Gastroesophageal sphincter (tissue), 4 donors: Measurements from ENCODE around the gene PFKFB2. TPM values are rescaled to one million over a fixed set of nuclear protein-coding genes. Genes with fewer than 3 reads are reported as not detected.

ENCODE experiments used
- ATAC-seq: fragments of 150-250 bp; one replicate; pipeline ENCODE4 v1.9.1; 2016; ENCODE audit warnings: mild to moderate bottlenecking, moderate library complexity
- H3K27ac ChIP-seq, 4 donors: fragments of 200-600 bp; sonication (generic) in 3 of 4; 1 replicate in 3 of 4; 2 replicates in 1 of 4; pipeline ENCODE4 v1.5.1; 2016 to 2019
- H3K27me3 ChIP-seq: fragments of 200-600 bp; sonication (generic); one replicate; pipeline ENCODE4 v1.5.1; 2019
- H3K36me3 ChIP-seq, 2 donors: fragments of 200-600 bp; sonication (generic); one replicate each; pipeline ENCODE4 v1.5.1; 2019; ENCODE audit warnings: control low read depth in 1 of 2
- H3K4me1 ChIP-seq, 3 donors: fragments of 200-600 bp; sonication (generic); 1 replicate in 2 of 3; 2 replicates in 1 of 3; pipeline ENCODE4 v1.5.1; 2016 to 2019; ENCODE audit warnings: control low read depth in 2 of 3
- H3K4me3 ChIP-seq, 2 donors: fragments of 200-600 bp; sonication (generic); one replicate each; pipeline ENCODE4 v1.5.1; 2019; ENCODE audit warnings: mild to moderate bottlenecking in 1 of 2, moderate library complexity in 1 of 2
- H3K9me3 ChIP-seq, 3 donors: fragments of 200-600 bp; sonication (generic); one replicate each; pipeline ENCODE4 v1.5.1; 2017 to 2019; ENCODE audit warnings: control low read depth in 2 of 3
- EP300 ChIP-seq: sonication (generic); formaldehyde crosslinking; IDR thresholded peaks from one replicate; pipeline ENCODE4 v1.6.1; 2017; ENCODE audit warnings: antibody characterized with exemption, mild to moderate bottlenecking
- POLR2A ChIP-seq, 2 donors: fragments of 450-650 bp; IDR thresholded peaks; one replicate each; pipeline ENCODE4 v1.6.1; 2017; ENCODE audit warnings: antibody characterized with exemption in 2 of 2, mild to moderate bottlenecking in 2 of 2, moderate library complexity in 1 of 2
- POLR2AphosphoS5 ChIP-seq: sonication (generic); formaldehyde crosslinking; IDR thresholded peaks from one replicate; pipeline ENCODE4 v1.6.1; 2017; ENCODE audit warnings: antibody characterized with exemption
- WGBS, 2 donors: methylation state at CpG; one replicate each; pipeline ENCODE4 v1.1.5; 2018; ENCODE audit warnings: low coverage in 1 of 2; 5-methylcytosine and 5-hydroxymethylcytosine counted together
- total RNA-seq, 4 donors: library from RNA; depleted of rRNA; stranded (reverse); fragments of >200 nt; gene quantifications; one replicate each; pipeline ENCODE4 v1.1.0, GENCODE V29; 2016
- TF ChIP-seq, protein P1 (sequence below), 4 experiments: fragments of 200-600 bp in 2 of 4; fragments of 450-650 bp in 2 of 4; sonication (generic) in 1 of 4; IDR thresholded peaks; one replicate each; pipeline ENCODE4 v1.5.1; 2017 to 2019; ENCODE audit warnings: antibody characterized with exemption in 4 of 4, mild to moderate bottlenecking in 2 of 4, moderate library complexity in 2 of 4

PFKFB2 gene
- total RNA-seq, 4 donors from 2014 or later = 3.4 to 6.7 (median 5.3) TPM

GRCh38 chr1:207018707-207019106 lies 34.4 kb upstream of the PFKFB2 start:
- ATAC-seq = no peak
- Histone ChIP-seq H3K9me3 (no peaks in the 10 kb centered on the region), H3K27ac (no peak overlapping the region), H3K27me3 (no peaks in the 10 kb centered on the region), H3K36me3 (no peaks in the 10 kb centered on the region), H3K4me3 (no peak overlapping the region), H3K4me1 (no peaks in the 10 kb centered on the region)
- TF ChIP-seq EP300 (no peak), POLR2AphosphoS5 (no peak), POLR2A (IDR thresholded peaks at IDR 0.05) (no peak)
- 85% methylated on average over 4 of the region's 4 CpGs; no CpG with 5 or more reads in 1 of the 2 donors for WGBS, 2 donors

- H3K36me3 ChIP-seq = no peaks in the 10 kb centered on the region
- H3K4me1 ChIP-seq = peaks cover 0 to 4% (median 0%) of the 10 kb centered on the region in 3 donors
- 100% methylated on average over 1 of the region's 2 CpGs for WGBS, 2 donors
- no peaks in the 10 kb centered on the region for H3K27me3 ChIP-seq
- H3K4me3 ChIP-seq = no peak overlapping the region
- H3K9me3 ChIP-seq = no peaks in the 10 kb centered on the region
- no peak overlapping the region for H3K27ac ChIP-seq
- no peak for ATAC-seq
- TF ChIP-seq EP300 = no peak
- TF ChIP-seq POLR2A (IDR thresholded peaks at IDR 0.05) = no peak
- TF ChIP-seq, protein P1, sequence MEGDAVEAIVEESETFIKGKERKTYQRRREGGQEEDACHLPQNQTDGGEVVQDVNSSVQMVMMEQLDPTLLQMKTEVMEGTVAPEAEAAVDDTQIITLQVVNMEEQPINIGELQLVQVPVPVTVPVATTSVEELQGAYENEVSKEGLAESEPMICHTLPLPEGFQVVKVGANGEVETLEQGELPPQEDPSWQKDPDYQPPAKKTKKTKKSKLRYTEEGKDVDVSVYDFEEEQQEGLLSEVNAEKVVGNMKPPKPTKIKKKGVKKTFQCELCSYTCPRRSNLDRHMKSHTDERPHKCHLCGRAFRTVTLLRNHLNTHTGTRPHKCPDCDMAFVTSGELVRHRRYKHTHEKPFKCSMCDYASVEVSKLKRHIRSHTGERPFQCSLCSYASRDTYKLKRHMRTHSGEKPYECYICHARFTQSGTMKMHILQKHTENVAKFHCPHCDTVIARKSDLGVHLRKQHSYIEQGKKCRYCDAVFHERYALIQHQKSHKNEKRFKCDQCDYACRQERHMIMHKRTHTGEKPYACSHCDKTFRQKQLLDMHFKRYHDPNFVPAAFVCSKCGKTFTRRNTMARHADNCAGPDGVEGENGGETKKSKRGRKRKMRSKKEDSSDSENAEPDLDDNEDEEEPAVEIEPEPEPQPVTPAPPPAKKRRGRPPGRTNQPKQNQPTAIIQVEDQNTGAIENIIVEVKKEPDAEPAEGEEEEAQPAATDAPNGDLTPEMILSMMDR (IDR thresholded peaks at IDR 0.05) = no peak
- no peak for TF ChIP-seq POLR2AphosphoS5
Measured at GRCh38 chr1:207019161-207019560, 33.9 kb upstream of the PFKFB2 start.

- Histone ChIP-seq H3K27ac (no peak overlapping the region), H3K4me1 (peaks cover 0 to 9% (median 2%) of the 10 kb centered on the region in 3 donors), H3K9me3 (no peaks in the 10 kb centered on the region), H3K36me3 (no peaks in the 10 kb centered on the region), H3K27me3 (no peaks in the 10 kb centered on the region), H3K4me3 (no peak overlapping the region)
- TF ChIP-seq POLR2A (IDR thresholded peaks at IDR 0.05) (no peak), POLR2AphosphoS5 (no peak), EP300 (no peak)
- TF ChIP-seq, protein P1 (IDR thresholded peaks at IDR 0.05) = no peak
- WGBS, 2 donors = 44% methylated on average over 2 of the region's 2 CpGs; no CpG with 5 or more reads in 1 of the 2 donors
- no peak for ATAC-seq
Measured at GRCh38 chr1:207019661-207020060, 33.4 kb upstream of the PFKFB2 start.

DNA sequence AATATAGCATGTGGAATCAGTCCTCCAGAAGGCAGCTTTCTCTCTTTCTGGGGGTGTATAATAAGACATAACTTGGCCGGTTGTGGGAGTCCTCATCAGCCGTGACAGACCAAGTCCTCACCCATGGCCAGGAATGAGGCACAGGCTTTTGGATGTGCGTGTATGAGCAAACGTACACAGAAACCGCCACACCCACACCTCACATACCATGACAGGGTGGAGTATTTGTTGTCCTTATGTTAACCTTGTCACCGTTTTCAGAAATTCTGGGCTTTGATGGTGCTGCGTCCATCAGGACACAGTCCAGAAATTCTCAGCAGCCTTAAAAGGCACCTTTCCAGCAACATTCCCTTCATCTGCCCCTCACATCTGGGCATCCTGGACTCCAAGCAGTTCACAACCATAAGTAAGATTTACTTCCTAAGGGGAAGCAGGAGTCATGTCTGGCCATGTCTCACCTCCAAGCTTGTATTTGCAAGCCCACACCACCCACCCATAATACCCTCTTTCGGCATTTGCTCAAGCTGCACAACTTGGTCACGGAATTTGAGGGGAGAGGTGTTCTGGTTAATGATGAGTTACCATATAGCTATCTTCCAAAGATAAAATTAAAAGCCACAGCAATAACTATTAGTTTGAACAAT lies 32.9 kb upstream of the PFKFB2 start:
- Histone ChIP-seq H3K4me3 (no peak overlapping the region), H3K36me3 (no peaks in the 10 kb centered on the region), H3K4me1 (peaks cover 0 to 14% (median 8%) of the 10 kb centered on the region in 3 donors), H3K9me3 (no peaks in the 10 kb centered on the region), H3K27ac (no peak overlapping the region), H3K27me3 (no peaks in the 10 kb centered on the region)
- ATAC-seq = no peak
- 90 to 92% methylated on average over 3 to 9 of the region's 9 CpGs for WGBS, 2 donors
- no peak for TF ChIP-seq POLR2A (IDR thresholded peaks at IDR 0.05)
- no peak for TF ChIP-seq EP300
- TF ChIP-seq, protein P1 (IDR thresholded peaks at IDR 0.05) = no peak
- no peak for TF ChIP-seq POLR2AphosphoS5

DNA sequence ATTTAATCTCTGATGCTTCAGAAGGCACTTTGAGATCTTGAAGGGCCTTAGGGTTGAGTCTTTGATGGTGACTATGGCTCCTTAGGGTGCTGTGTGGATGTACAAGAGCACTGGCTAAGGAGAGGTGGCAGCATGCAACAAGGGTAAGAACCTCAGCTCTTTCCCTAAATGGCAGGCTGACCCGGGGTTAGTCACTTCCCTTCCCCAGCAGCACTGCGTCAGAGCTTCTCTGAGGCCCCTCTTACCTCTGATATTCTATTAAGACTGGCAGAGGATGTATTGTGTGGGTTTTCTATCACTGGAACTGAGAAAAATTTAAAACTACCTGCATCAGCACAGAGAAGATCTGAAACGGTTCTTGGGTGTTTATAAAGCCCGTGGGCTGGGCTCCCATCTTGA lies 32.4 kb upstream of the PFKFB2 start:
- no peak overlapping the region for H3K4me3 ChIP-seq
- no peaks in the 10 kb centered on the region for H3K36me3 ChIP-seq
- peaks cover 0 to 19% (median 11%) of the 10 kb centered on the region in 3 donors for H3K4me1 ChIP-seq
- no peak for ATAC-seq
- H3K27ac ChIP-seq = no peak overlapping the region
- H3K9me3 ChIP-seq = no peaks in the 10 kb centered on the region
- 51 to 85% methylated on average over 3 to 4 of the region's 4 CpGs for WGBS, 2 donors
- no peak for TF ChIP-seq POLR2AphosphoS5
- TF ChIP-seq, protein P1 (IDR thresholded peaks at IDR 0.05) = no peak
- TF ChIP-seq EP300 = no peak
- TF ChIP-seq POLR2A (IDR thresholded peaks at IDR 0.05) = no peak
- H3K27me3 ChIP-seq = no peaks in the 10 kb centered on the region
